ENCODE results near the gene IDH2. TPM values are rescaled to one million over a fixed set of nuclear protein-coding genes. Genes with fewer than 3 reads are reported as not detected.
A peak's percentile ranks its signal among the peaks of the same experiment; 100 is the strongest.
"Not testable (repeated sequence)": the region's sequence is repeated elsewhere in the genome, so short reads cannot be mapped to it uniquely, and the experiment has no call there.

IDH2 gene
- total RNA-seq, 4 donors from 2014 or later = 68.6 to 126 (median 76.7) TPM

DNA sequence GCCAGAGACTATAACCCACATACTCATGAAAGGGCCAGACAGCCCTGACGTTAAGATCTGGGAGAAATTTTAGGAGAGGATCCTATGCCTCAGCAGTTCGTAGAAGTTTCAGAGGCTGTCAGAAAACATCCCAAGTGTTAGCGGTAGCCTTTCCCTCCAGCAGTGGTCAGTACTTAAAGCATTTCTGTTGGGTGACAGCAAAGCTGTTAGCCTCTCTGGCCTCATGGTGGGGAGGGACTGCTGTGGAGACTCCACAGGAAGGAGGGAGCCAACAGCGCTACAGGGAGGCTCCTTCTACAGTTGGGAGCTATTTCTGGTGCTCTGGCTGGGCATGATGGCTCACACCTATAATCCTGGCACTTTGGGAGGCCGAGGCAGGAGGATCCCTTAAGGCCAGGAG, 27.4 kb downstream of the IDH2 start:
- WGBS = 78% methylated on average over 5 of the region's 5 CpGs
- Histone ChIP-seq H3K4me3 (no peak overlapping the region), H3K4me1 (peaks cover 24% of the 10 kb centered on the region), H3K27me3 (no peaks in the 10 kb centered on the region), H3K36me3 (peaks cover 53% of the 10 kb centered on the region), H3K9me3 (no peaks in the 10 kb centered on the region), H3K27ac (peak overlapping the region; percentile 64)
- DNase-seq (ENCODE audit: low spot score in 2 of 2) = no peak
- TF ChIP-seq EP300 (IDR thresholded peaks at IDR 0.05) = no peak
- TF ChIP-seq POLR2AphosphoS5 (IDR thresholded peaks at IDR 0.05) = no peak
- TF ChIP-seq, protein P1, sequence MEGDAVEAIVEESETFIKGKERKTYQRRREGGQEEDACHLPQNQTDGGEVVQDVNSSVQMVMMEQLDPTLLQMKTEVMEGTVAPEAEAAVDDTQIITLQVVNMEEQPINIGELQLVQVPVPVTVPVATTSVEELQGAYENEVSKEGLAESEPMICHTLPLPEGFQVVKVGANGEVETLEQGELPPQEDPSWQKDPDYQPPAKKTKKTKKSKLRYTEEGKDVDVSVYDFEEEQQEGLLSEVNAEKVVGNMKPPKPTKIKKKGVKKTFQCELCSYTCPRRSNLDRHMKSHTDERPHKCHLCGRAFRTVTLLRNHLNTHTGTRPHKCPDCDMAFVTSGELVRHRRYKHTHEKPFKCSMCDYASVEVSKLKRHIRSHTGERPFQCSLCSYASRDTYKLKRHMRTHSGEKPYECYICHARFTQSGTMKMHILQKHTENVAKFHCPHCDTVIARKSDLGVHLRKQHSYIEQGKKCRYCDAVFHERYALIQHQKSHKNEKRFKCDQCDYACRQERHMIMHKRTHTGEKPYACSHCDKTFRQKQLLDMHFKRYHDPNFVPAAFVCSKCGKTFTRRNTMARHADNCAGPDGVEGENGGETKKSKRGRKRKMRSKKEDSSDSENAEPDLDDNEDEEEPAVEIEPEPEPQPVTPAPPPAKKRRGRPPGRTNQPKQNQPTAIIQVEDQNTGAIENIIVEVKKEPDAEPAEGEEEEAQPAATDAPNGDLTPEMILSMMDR (IDR thresholded peaks at IDR 0.05) = no peak
- TF ChIP-seq POLR2A (IDR thresholded peaks at IDR 0.05) = no peak

DNA sequence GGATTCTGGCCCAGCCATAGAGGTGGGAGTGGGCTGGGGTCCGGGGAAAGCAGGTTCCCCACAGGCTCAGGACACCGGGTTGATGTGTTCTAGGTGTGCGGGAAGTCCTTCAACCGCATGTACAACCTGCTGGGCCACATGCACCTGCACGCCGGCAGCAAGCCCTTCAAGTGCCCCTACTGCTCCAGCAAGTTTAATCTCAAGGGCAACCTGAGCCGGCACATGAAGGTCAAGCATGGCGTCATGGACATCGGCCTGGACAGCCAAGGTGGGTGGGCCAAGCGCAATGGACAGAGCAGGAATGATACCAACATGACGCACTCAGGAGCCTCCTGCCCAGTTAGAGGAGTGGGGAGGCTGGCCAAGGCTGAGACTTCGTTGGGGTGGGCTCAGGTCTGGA, 28.2 kb downstream of the IDH2 start:
- no peak for TF ChIP-seq EP300 (IDR thresholded peaks at IDR 0.05)
- TF ChIP-seq, protein P1 (IDR thresholded peaks at IDR 0.05) = no peak
- TF ChIP-seq POLR2A (IDR thresholded peaks at IDR 0.05) = no peak
- no peak for TF ChIP-seq POLR2AphosphoS5 (IDR thresholded peaks at IDR 0.05)
- H3K27ac ChIP-seq = no peak overlapping the region
- no peaks in the 10 kb centered on the region for H3K9me3 ChIP-seq
- no peaks in the 10 kb centered on the region for H3K27me3 ChIP-seq
- 93% methylated on average over 12 of the region's 12 CpGs for WGBS
- H3K4me1 ChIP-seq = peaks cover 24% of the 10 kb centered on the region
- no peak overlapping the region for H3K4me3 ChIP-seq
- DNase-seq (ENCODE audit: low spot score in 2 of 2) = no peak
- H3K36me3 ChIP-seq = peaks cover 44% of the 10 kb centered on the region

GRCh38 chr15:90072978-90073640, 29.2 kb downstream of the IDH2 start:
- no peak overlapping the region for H3K27ac ChIP-seq
- no peaks in the 10 kb centered on the region for H3K27me3 ChIP-seq
- no peak for DNase-seq (ENCODE audit: low spot score in 2 of 2)
- no peak for TF ChIP-seq POLR2AphosphoS5 (IDR thresholded peaks at IDR 0.05)
- H3K4me3 ChIP-seq = no peak overlapping the region
- peaks cover 43% of the 10 kb centered on the region for H3K36me3 ChIP-seq
- no peaks in the 10 kb centered on the region for H3K9me3 ChIP-seq
- 88% methylated on average over 13 of the region's 17 CpGs for WGBS
- peaks cover 24% of the 10 kb centered on the region for H3K4me1 ChIP-seq

- H3K36me3 ChIP-seq = peaks cover 52% of the 10 kb centered on the region
- H3K4me3 ChIP-seq = no peak overlapping the region
- no peak for TF ChIP-seq POLR2A (IDR thresholded peaks at IDR 0.05)
- TF ChIP-seq, protein P1 (IDR thresholded peaks at IDR 0.05) = peak; percentile 68 to 77
- no peak for TF ChIP-seq POLR2AphosphoS5 (IDR thresholded peaks at IDR 0.05)
- no peak for TF ChIP-seq EP300 (IDR thresholded peaks at IDR 0.05)
- H3K27me3 ChIP-seq = no peaks in the 10 kb centered on the region
- H3K4me1 ChIP-seq = peaks cover 24% of the 10 kb centered on the region
- no peaks in the 10 kb centered on the region for H3K9me3 ChIP-seq
- DNase-seq (ENCODE audit: low spot score in 2 of 2) = peak in 1 of 2 donors; percentile 88
- WGBS = 50% methylated on average over 5 of the region's 5 CpGs
- H3K27ac ChIP-seq = no peak overlapping the region
Observed at GRCh38 chr15:90071220-90071807, 31.0 kb downstream of the IDH2 start.

- H3K9me3 ChIP-seq; H3K4me3 ChIP-seq; H3K27me3 ChIP-seq; H3K27ac ChIP-seq; DNase-seq (ENCODE audit: low spot score in 2 of 2): not testable (repeated sequence)
- peaks cover 19% of the 10 kb centered on the region for H3K4me1 ChIP-seq
- 95% methylated on average over 2 of the region's 2 CpGs for WGBS
- peaks cover 46% of the 10 kb centered on the region for H3K36me3 ChIP-seq
Observed at GRCh38 chr15:90070623-90071022, 31.6 kb downstream of the IDH2 start.

DNA sequence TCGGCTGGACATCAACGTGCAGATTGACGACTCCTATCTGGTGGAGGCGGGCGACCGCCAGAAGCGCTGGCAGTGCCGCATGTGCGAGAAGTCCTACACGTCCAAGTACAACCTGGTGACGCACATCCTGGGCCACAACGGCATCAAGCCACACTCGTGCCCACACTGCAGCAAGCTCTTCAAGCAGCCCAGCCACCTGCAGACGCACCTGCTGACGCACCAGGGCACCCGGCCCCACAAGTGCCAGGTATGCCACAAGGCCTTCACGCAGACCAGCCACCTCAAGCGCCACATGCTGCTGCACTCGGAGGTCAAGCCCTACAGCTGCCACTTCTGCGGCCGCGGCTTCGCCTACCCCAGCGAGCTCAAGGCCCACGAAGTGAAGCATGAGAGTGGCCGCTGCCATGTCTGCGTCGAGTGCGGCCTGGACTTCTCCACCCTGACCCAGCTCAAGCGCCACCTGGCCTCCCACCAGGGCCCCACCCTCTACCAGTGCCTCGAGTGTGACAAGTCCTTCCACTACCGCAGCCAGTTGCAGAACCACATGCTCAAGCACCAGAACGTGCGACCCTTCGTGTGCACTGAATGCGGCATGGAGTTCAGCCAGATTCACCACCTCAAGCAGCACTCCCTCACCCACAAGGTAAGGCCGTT, 34.2 kb downstream of the IDH2 start:
- 92% methylated on average over 26 of the region's 37 CpGs for WGBS
- no peak overlapping the region for H3K27ac ChIP-seq
- peaks cover 40% of the 10 kb centered on the region for H3K4me1 ChIP-seq
- peaks cover 26% of the 10 kb centered on the region for H3K36me3 ChIP-seq
- no peaks in the 10 kb centered on the region for H3K27me3 ChIP-seq
- no peak overlapping the region for H3K4me3 ChIP-seq
- TF ChIP-seq POLR2AphosphoS5 (IDR thresholded peaks at IDR 0.05) (no peak), EP300 (IDR thresholded peaks at IDR 0.05) (no peak), POLR2A (IDR thresholded peaks at IDR 0.05) (no peak)
- TF ChIP-seq, protein P1 (IDR thresholded peaks at IDR 0.05) = no peak
- DNase-seq (ENCODE audit: low spot score in 2 of 2) = no peak
- no peaks in the 10 kb centered on the region for H3K9me3 ChIP-seq
